Gastroesophageal sphincter (tissue), 3 donors: ENCODE data around the gene HSF5.

Experiments
- EP300 ChIP-seq: sonication (generic); formaldehyde crosslinking; IDR thresholded peaks from one replicate; pipeline ENCODE4 v1.6.1; 2017; ENCODE audit warnings: antibody characterized with exemption, mild to moderate bottlenecking
- POLR2A ChIP-seq, 2 donors: fragments of 450-650 bp; IDR thresholded peaks; one replicate each; pipeline ENCODE4 v1.6.1; 2017; ENCODE audit warnings: antibody characterized with exemption in 2 of 2, mild to moderate bottlenecking in 2 of 2, moderate library complexity in 1 of 2
- TF ChIP-seq, protein P1 (sequence below), 4 experiments: fragments of 200-600 bp in 2 of 4; fragments of 450-650 bp in 2 of 4; sonication (generic) in 1 of 4; IDR thresholded peaks; one replicate each; pipeline ENCODE4 v1.5.1; 2017 to 2019; ENCODE audit warnings: antibody characterized with exemption in 4 of 4, mild to moderate bottlenecking in 2 of 4, moderate library complexity in 2 of 4

DNA sequence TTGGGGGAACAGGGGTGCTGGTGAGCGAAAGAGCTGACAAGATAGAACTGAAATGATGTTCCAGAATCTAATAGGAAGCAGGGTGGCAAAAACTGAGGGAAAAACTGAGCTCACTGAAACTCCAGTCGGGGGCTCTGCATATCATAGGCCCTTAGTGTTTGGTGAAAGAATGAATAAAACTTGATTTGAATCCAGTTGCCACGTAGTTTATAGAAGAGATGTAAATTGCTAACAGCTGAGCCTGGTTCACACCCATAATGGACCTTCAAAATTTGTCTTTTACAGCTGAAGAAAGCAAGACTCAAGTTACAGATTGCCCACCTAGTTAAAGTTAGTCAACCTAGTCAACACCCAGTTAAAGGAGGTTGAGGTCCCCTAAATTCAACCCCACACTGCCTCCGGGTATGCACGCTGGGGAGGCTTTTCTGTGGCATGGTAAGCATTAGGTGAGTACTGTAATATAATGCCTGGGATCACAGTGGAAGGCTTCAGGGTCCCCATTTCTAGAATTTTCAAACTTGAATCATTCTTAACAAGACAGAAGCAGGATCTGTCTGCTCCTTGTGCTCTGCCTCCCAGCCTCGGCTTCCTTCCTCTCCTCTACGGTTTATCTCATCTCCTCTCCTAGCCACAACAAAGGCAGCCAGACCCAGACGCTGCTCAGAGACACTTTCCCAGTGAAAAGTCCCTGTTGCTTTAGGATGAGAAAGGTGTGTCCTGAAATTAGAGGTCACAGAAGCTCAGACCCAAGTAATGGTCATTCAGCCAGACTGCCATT is 109.3 kb downstream of the HSF5 start:
- TF ChIP-seq EP300 (no peak), POLR2A (IDR thresholded peaks at IDR 0.05) (no peak)
- TF ChIP-seq, protein P1, sequence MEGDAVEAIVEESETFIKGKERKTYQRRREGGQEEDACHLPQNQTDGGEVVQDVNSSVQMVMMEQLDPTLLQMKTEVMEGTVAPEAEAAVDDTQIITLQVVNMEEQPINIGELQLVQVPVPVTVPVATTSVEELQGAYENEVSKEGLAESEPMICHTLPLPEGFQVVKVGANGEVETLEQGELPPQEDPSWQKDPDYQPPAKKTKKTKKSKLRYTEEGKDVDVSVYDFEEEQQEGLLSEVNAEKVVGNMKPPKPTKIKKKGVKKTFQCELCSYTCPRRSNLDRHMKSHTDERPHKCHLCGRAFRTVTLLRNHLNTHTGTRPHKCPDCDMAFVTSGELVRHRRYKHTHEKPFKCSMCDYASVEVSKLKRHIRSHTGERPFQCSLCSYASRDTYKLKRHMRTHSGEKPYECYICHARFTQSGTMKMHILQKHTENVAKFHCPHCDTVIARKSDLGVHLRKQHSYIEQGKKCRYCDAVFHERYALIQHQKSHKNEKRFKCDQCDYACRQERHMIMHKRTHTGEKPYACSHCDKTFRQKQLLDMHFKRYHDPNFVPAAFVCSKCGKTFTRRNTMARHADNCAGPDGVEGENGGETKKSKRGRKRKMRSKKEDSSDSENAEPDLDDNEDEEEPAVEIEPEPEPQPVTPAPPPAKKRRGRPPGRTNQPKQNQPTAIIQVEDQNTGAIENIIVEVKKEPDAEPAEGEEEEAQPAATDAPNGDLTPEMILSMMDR (IDR thresholded peaks at IDR 0.05): no peak
